Ascending aorta (tissue), 2 donors: ENCODE measurements around the gene ALDH16A1. TPM values are rescaled to one million over a fixed set of nuclear protein-coding genes. Genes with fewer than 3 reads are reported as not detected.

Source experiments
- DNase-seq, 2 donors: peaks; one replicate each; pipeline ENCODE4 v3.0.0-alpha.2; 2019; ENCODE audit warnings: low spot score in 2 of 2
- H3K27ac ChIP-seq, 2 donors: fragments of 200-600 bp; sonication (generic); one replicate each; pipeline ENCODE4 v1.5.1; 2016 to 2017; ENCODE audit warnings: mild to moderate bottlenecking in 1 of 2
- H3K27me3 ChIP-seq: fragments of 200-600 bp; sonication (generic); one replicate; pipeline ENCODE4 v1.5.1; 2017
- H3K36me3 ChIP-seq, 2 donors: fragments of 200-600 bp; sonication (generic); one replicate each; pipeline ENCODE4 v1.5.1; 2016
- H3K4me1 ChIP-seq, 2 donors: fragments of 200-600 bp; sonication (generic); one replicate each; pipeline ENCODE4 v1.5.1; 2016 to 2017; ENCODE audit warnings: mild to moderate bottlenecking in 1 of 2
- H3K4me3 ChIP-seq, 2 donors: fragments of 200-600 bp; sonication (generic); one replicate each; pipeline ENCODE4 v1.5.1; 2016 to 2017; ENCODE audit warnings: mild to moderate bottlenecking in 1 of 2
- H3K9me3 ChIP-seq, 2 donors: fragments of 200-600 bp; sonication (generic); one replicate each; pipeline ENCODE4 v1.5.1; 2016
- CTCF ChIP-seq, 3 experiments: fragments of 200-600 bp in 2 of 3; fragments of 450-650 bp in 1 of 3; sonication (generic) in 2 of 3; IDR thresholded peaks; one replicate each; pipeline ENCODE4 v1.5.1; 2016 to 2019; ENCODE audit warnings: antibody characterized with exemption in 3 of 3, mild to moderate bottlenecking in 1 of 3, moderate library complexity in 1 of 3
- intact Hi-C: fragments of 100-400 bp; cut with DNase I; formaldehyde crosslinking; loops from one replicate; pipeline ENCODE4 v1.15.1; 2023
- total RNA-seq: library from RNA; depleted of rRNA; stranded (reverse); fragments of >200 nt; gene quantifications from one replicate; pipeline ENCODE4 v1.1.0, GENCODE V29; 2016

ALDH16A1 gene
- total RNA-seq, 1 donor from 2014 or later = 27.9 TPM

GRCh38 chr19:49409441-49410029 lies 43.5 kb upstream of the ALDH16A1 start:
- TF ChIP-seq CTCF (IDR thresholded peaks at IDR 0.05) = no peak
- no peak for DNase-seq
- H3K36me3 ChIP-seq = no peaks in the 10 kb centered on the region
- H3K9me3 ChIP-seq = no peaks in the 10 kb centered on the region
- intact Hi-C loops = no loop called here
- no peaks in the 10 kb centered on the region for H3K4me1 ChIP-seq
- H3K27ac ChIP-seq = no peak overlapping the region
- H3K4me3 ChIP-seq = no peak overlapping the region
- no peaks in the 10 kb centered on the region for H3K27me3 ChIP-seq

GRCh38 chr19:49411681-49412326 lies 41.2 kb upstream of the ALDH16A1 start:
- Histone ChIP-seq H3K4me3 (no peak overlapping the region), H3K36me3 (no peaks in the 10 kb centered on the region), H3K4me1 (no peaks in the 10 kb centered on the region), H3K9me3 (no peaks in the 10 kb centered on the region), H3K27me3 (no peaks in the 10 kb centered on the region), H3K27ac (no peak overlapping the region)
- TF ChIP-seq CTCF (IDR thresholded peaks at IDR 0.05) = no peak
- DNase-seq = no peak
- intact Hi-C loops = no loop called here

GRCh38 chr19:49413348-49413747 lies 39.7 kb upstream of the ALDH16A1 start:
- H3K4me1 ChIP-seq = no peaks in the 10 kb centered on the region
- H3K27ac ChIP-seq = no peak overlapping the region
- TF ChIP-seq CTCF (IDR thresholded peaks at IDR 0.05) = no peak
- intact Hi-C loops = no loop called here
- no peak overlapping the region for H3K4me3 ChIP-seq
- no peak for DNase-seq
- no peaks in the 10 kb centered on the region for H3K36me3 ChIP-seq
- H3K27me3 ChIP-seq = peaks cover 5% of the 10 kb centered on the region
- no peaks in the 10 kb centered on the region for H3K9me3 ChIP-seq

- no peak for DNase-seq
- no peaks in the 10 kb centered on the region for H3K4me1 ChIP-seq
Observed at GRCh38 chr19:49414256-49414655, 38.8 kb upstream of the ALDH16A1 start.

GRCh38 chr19:49415102-49415809 lies 37.8 kb upstream of the ALDH16A1 start:
- H3K9me3 ChIP-seq = no peaks in the 10 kb centered on the region
- no peak for TF ChIP-seq CTCF (IDR thresholded peaks at IDR 0.05)
- no peaks in the 10 kb centered on the region for H3K36me3 ChIP-seq
- H3K4me3 ChIP-seq = no peak overlapping the region
- intact Hi-C loops = no loop called here
- H3K4me1 ChIP-seq = no peaks in the 10 kb centered on the region
- H3K27me3 ChIP-seq = peaks cover 5% of the 10 kb centered on the region
- H3K27ac ChIP-seq = no peak overlapping the region
- no peak for DNase-seq

More at GRCh38 chr19:49414256-49414655, 38.8 kb upstream of the ALDH16A1 start:
- no peaks in the 10 kb centered on the region for H3K9me3 ChIP-seq
- no peak overlapping the region for H3K27ac ChIP-seq
- no peak overlapping the region for H3K4me3 ChIP-seq
- peaks cover 5% of the 10 kb centered on the region for H3K27me3 ChIP-seq
- no peaks in the 10 kb centered on the region for H3K36me3 ChIP-seq
- intact Hi-C loops = no loop called here
- TF ChIP-seq CTCF (IDR thresholded peaks at IDR 0.05) = no peak
